HG03342 (cell line): ENCODE results near the gene LDLRAP1.
"Not testable (repeated sequence)": the region's sequence is repeated elsewhere in the genome, so short reads cannot be mapped to it uniquely, and the experiment has no call there.

ENCODE experiments used
- ATAC-seq: cut with Tn5 transposase; IDR thresholded peaks from one replicate; pipeline ENCODE4 v1.9.1; 2021; ENCODE audit warnings: mild to moderate bottlenecking, moderate library complexity; ENCODE audit not compliant: unreplicated experiment

Gene LDLRAP1

DNA sequence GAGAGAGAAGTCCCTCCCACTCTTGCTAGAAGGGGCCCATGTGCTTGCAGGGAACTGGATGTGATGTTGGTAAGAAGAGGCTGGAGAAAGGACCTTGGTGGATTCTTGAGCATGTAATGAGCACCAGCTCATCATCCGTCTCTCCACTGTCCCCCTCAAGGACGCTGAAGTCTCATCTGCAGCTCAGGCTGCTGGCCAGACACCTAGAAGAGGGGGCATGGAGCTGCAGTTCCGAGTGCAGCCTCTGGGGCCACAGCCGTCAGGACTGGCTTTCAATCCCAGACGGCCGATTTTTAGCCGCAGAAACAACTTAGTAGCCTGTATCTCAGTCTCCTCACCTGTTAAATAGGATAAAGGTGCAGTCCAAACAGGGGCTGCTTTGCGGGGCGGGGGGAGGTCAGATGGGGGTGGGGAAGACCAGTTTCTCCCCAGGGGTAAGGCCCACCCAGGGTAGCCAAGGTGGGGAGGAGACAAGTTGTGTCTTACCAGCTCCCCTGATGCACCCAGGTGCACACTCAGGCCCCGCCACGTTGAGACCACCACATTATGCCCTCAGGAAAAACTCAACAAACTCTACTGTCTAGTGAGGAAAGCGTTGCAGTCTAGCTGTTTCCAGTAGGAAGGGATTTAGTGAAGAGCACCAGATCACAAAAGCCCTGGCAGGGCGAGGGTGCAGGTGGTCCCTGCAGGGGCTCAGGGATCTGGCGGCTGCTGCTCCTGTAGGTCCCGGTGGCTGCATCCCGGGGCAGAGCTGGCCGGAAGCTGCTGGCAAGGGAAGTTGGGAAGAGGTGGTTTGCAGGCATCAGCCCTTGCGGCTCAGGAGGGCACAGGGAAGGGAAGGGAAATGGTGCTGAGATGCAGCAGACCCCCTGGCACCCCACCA, 29.5 kb downstream of the LDLRAP1 start:
- ATAC-seq = no peak

DNA sequence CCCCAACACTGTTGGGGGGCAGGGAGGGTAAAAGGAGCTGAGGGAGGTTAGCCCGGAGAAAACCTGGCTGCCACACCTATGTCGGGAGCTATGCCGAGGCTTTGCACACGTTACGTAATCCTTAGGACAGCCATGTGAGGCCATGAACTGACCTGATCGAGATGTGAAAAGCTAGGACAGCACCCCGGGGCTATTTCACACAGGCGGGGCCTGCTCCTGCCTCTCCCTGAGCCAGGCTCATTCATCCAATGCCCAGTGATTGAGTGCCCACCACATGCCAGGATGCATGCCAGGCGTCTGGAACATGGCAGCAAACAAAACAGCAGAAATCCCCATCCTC, 30.2 kb downstream of the LDLRAP1 start:
- no peak for ATAC-seq

DNA sequence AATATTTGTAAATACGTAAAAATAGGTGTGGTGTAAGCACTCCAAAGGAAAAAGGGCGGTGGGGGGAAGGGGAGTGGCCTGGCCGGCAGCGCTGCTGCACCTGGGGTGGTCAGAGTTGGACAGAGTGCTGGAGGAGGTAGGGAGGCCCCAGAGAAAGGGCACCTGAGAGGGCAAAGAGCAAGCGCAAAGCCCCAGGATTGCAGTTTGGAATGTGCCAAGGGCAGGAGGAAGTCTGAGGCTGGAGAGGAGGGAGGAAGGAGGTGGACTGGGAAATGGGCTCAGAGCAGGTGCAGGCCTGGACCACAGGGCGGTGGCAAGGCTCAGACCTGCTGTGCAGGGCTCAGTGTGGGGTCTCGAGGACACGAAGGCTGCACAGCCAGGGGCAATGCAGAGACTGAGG, 30.6 kb downstream of the LDLRAP1 start:
- ATAC-seq = no peak

DNA sequence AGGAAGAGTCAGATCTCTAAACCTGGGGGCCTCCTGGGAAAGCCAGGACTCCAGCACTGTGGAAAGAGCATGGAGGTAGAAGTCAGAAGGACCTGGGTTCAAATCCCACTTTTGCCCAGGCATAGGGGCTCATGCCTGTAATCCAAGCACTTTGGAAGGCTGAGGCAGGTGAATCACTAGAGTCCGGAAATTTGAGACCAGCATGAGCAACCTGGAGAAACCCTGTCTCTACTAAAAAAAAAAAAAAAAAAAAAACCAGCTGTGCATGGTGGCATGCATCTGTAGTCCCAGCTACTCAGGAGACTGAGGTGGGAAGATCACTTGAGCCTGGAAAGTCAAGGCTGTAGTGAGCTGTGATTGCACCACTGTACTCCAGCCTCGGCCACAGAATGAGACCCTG, 31.8 kb downstream of the LDLRAP1 start:
- no peak for ATAC-seq

DNA sequence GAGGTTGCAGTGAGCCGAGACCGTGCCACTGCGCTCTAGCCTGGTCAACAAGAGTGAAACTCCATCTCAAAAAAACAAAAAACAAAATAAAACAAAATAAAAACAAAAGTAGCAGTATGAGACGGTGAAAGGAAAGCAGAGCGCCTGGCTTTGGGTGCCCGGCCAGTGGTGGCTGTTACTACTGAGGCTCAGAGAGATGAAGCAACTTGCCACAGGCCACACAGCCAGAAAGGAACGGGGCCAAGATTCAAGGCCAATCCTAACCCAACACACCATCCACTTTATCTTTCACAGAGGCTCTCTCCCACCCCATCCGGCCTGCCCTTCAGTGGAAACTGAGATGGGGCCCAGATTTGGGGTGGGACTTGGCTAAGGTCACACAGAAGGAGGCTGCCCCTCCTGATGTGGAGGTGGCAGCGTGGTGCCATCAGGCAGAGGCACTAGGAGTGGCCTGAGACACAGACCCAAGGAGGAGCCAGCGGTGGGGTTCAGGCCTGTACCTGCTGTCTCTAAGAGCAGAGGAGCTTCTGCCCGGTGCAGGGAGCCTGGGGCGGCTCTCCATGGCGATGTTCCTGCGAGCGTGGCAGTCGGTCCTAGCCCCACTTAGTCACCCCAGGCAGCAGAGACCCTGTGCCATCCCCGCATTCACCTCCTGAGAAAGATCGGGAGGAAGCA, 33.2 kb downstream of the LDLRAP1 start:
- ATAC-seq = no peak

DNA sequence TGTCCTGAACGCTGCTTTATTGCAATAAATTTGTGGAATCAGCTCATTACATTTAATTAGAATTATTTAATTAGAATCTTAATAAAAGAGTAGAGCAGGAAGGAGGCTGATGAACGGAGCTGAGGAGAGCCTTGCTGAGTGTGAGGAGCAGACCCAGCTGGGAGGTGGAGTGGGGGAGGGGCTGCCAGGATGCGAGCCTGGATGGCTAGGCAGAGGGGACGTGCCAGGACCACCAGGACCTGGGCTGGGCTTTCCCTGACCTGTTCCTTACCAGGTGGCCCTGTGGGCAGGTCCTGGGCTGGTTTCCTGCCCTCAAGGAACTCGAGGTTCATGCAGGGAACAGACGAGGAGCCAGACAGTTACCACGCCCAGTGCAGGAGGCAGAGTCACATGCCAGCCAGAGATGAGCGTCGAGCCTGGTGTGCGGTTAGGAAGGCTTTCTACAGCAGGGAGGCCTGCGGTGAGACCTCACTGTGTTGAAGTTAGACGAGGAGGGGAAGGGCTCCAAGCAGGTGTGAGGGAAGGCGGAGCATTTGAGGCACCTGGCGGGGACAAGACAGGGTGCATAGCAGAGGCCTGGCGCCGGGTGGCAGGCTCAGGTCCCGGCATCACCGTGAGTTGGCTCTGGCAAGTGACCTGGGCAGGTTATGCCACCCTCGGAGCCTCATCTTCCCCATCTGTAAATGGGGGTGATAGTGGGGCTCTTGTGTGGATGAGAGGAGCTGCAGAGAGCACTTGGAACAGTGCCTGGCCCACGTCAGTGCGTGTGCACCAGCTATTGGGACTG, 33.9 kb downstream of the LDLRAP1 start:
- ATAC-seq = no peak

DNA sequence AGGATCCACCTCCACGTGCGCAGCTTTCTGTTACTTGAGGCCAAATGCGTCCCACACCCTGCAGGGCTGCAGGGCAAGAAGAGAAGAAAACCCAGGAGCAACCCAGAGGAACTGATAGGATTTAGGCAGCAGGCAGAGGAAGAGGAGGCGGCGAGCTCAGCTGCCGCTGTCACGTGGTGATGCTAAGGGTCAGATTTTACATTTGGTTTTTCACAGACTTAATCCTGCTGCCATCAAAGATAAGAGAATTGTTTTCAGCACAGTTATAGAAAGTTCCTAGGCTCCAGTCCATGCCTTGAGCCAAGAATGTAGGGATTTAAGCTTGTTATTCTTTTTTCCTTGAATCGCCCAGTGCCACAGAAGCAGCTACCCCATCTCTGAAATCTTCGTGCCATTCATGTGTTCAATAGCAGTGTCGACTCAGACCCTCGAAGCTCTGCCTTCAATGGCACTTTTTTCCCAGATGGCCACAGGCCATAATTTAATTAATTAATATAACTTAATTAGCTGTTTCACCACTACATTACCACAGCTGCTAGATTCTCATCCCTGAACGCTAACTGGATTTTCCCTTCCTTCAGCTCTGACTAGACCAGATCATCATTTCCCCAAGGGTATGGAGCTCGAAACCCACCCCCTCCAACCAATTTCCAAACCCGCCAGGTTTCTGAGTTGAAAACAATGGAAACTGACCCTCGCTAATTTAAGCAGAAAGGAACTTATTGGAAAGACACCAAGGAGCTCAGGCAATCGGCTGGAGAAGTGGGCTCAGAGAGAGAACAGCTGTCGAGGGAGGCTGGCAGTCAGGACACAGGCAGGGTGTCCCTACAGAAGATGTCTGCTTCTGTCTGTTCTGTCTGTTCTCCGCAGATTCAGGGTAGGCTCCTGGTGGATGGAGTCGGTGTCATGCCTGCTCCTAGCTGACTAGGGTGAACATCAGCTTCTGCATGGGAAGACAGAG, 36.2 kb downstream of the LDLRAP1 start:
- no peak for ATAC-seq

DNA sequence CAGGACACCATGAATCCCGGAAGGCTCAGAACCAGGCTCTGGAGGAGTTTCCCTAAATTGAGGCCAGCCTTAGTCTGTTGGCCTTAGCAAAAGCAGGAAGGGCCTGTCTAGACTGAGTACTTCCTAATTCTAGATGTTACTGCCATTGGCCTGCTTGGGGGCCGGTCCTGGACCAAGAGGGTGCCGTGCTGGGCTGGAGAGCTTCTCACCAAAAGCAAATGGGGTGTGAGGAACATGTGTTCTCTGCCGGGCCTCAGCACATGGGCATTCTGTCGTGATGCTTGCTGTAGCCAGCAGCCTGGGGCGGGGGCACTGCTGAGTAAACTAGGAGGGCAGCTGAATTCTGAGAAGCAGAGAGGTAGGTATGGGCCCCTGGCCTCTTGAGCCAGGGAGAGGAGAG, 37.5 kb downstream of the LDLRAP1 start:
- ATAC-seq = no peak

DNA sequence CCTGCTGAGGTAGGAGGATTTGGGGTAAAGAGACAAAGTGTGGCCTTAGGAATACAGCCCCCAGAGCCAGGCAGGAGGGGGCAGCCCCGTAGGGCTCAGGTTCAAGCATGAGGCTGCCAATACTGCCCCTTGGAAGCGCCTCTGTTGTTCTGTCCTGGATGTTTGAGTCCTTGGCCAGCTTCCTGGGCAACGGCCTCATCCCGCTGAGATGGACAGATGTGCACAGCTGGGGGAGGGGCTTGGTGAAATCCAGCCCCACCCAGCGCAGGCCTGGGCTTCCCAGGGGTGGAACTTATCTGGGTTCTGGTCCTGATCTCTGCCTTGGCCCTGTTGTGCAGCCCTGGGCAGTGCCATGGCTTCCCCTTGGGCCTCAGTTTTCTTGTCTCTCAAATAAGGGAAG, 38.4 kb downstream of the LDLRAP1 start:
- ATAC-seq = no peak

DNA sequence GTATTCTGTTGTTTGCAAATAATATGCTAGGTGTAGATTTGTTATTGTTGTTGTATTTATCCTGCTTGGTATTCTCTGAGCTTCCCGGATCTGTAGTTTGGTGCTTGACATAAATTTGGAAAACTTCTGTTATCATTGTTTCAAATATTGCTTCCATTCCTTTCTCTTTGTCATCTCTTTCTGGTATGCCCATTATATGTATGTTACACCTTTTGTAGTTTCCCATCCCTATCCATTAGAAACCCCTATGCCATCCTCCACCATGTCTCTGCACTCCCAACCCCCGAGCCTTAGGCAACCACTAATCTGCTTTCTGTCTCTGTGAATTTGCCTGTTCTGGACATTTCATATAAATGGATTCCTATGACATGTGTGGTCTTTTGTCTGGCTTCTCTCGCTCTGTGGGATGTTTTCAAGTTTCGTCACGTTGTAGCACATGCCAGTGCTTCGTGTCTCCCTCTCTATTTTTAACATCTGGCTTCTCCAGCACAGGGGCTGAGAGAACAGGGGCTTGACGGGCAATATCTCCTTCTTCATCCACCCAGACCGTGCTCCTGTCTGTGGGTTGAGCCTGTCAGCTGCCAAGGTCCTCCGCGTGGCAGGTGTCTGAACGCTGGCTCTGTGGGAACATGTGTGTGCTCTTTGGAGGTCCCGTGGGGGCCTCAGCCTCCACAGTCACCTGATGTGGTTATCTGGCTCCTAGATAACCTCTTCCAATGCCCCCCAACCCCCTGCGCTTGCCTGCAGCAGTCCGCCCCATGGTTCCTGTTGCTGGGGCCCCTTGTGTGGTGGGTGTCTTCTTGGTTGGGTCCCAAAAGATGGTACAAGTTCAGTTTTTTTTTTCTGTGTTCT, 40.3 kb downstream of the LDLRAP1 start:
- ATAC-seq = no peak

DNA sequence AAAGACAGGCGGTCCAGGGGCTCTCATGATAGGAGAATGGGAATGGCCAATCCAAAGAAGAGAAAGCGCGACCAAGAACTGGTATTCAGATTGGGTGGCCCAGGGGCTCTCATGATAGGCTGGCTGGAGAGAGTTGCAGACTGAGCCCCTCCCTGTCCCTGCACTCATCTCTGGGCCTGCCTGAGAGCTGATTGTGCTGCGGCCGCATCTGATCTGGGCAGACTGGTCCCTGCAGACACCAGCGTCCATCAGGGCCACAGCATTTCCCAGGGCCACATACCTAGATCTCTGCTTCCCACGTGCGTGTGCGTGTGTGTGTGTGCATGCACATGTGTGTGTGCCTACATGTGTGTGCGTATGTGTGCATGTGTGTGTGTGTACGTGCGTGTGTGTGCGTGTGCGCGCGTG, 42.8 kb downstream of the LDLRAP1 start:
- no peak for ATAC-seq

DNA sequence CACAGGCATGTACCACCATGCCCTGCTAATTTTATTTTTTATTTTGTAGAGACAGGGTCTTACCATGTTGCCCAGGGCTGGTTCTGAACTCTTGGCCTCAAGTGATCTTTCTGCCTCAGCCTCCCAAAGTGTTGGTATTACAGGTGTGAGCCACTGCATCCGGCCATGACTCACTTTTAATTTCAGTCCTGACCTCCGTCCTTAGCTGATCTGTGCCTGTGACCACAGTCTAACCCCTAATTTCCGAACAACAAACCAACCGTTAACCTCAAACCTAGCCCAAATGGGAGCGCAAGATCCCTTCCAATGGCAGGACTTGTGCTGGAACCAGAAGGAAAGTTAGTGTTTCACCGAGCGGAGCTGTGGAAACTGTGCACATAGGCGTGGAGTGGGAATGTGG, 43.9 kb downstream of the LDLRAP1 start:
- no peak for ATAC-seq

DNA sequence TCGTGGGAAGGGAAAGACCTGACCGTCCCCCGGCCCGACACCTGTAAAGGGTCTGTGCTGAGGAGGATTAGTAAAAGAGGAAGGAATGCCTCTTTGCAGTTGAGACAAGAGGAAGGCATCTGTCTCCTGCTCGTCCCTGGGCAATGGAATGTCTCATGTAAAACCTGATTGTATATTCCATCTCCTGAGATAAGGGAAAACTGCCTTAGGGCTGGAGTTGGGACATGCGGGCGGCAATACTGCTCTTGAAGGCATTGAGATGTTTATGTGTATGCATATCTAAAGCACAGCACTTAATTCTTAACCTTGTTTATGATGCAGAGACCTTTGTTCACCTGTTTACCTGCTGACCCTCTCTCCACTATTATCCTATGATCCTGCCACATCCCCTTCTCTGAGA, 44.8 kb downstream of the LDLRAP1 start:
- not testable (repeated sequence) for ATAC-seq

DNA sequence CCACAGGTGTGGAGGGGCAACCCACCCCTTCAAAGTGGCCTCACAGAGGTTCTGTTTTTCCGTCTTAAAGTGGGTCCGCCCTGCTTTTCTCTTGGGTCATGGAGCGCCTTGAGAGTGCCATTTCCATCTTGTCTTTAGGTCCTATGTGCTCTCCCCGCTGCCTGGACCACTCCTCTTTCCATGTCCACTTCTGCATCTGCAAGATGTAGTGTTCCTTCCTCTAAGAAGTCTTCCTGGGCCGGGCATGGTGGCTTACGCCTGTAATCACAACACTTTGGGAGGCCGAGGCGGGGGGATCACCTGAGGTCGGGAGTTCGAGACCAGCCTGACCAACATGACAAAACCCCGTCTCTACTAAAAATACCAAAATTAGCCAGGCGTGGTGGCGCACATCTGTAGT, 45.4 kb downstream of the LDLRAP1 start:
- not testable (repeated sequence) for ATAC-seq

DNA sequence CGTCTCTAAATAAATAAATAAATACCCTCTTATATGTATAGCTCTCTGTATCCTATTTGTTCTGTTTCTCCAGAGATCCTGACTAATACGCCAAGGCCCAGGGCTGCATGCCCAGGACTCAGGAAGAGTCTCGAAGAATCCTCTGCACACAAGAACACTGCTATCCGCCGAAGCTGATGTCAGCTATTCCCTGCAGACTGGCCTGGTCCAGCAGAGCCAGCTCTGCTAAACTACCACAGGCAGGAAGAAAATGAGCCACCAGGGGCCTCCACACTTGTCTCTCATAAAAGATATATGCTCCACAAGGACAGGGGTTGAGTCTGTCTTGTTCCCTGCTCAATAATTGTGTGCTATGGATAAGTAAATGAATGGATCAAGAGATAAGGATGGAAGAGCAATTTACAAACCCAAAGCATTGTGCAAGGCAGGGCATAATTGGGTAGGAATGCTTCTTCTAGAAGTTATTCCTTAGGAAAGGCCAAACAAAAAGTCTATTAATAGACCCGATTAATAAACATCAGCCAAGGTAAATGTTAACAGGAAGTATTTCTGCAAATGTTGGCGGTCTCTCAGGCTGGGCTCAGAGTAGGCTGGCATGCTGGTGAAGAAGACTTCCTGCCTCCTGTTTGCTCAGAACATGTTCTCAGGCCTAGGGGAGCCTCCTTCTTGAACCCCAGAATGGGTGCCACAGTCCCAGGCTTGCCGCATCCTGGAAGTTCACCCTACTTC, 46.9 kb downstream of the LDLRAP1 start:
- no peak for ATAC-seq

DNA sequence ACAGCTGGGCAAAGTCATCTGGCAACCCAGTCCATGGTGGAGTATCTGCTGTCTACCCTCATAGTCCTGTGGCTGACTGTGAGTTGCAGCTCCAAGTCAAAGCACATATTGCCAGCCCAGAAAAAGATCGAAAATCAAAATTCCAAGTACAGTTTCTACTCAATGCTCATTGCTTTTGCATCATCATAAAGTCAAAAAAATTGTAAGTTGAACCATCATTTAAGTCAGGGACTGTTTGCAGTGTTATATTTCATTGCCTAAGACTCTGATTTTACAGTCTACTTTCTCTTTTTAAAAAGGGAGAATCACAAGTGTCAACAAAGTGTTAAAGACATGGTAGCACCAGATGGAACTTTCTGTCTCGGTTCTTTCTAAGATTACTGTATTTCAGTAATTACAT, 50.5 kb downstream of the LDLRAP1 start:
- no peak for ATAC-seq

DNA sequence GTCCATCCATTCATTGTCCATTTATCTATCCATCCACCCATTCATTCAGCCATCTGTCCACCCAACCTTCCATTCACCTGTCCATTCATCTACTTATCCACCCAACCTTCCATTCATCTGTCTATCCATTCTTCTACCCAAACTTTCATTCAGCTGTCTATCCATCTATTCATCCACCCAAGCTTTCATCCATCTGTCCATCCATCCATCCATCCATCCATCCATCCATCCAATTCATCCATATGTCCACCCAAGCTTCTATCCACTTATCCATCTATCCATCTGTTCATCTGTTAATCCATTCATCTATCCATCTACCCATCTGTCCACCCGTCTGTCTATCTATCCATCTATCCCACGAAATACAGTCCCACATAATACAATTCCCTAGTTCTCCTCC, 51.6 kb downstream of the LDLRAP1 start:
- ATAC-seq = no peak

DNA sequence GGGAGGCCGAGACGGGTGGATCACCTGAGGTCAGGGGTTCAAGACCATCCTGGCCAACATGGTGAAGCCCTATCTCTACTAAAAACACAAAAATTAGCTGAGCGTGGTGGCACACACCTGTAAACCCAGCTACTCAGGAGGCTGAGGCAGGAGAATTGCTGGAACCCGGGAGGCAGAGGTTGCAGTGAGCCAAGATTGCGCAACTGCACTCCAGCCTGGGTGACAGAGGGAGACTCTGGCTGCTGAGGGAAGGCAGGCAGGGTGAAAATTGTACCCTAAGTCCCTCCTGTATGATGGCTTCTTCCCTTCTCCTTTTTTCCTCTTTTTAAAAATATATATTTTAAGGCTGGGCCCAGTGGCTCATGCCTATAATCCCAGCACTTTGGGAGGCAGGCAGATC, 53.2 kb downstream of the LDLRAP1 start:
- ATAC-seq = not testable (repeated sequence)

DNA sequence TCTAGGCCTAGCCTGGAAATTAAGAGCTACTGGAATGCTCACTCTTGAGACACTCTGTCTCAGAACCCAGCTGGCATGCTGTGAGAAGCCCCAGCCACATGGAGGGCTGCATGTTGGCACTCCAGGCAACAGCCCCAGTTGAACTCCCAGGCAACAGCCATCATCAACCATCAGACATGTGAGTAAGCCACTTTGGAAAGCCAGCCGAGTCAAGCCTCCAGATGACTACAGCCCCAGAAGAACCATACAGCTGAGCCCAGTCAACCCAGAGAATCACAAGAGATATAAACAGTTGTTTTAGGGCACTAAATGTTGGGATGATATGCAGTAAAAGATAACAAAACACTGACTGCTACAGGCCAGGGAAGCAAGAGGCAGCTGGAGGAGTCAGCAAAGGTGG, 55.5 kb downstream of the LDLRAP1 start:
- ATAC-seq = no peak
